IPS-18a (cell line): ENCODE results near the gene IFT172.

Source experiments
- H3K27ac ChIP-seq: one replicate; pipeline ENCODE4 v1.5.1; 2013; ENCODE audit warnings: low read length
- H3K27me3 ChIP-seq: one replicate; pipeline ENCODE4 v1.6.1; 2013; ENCODE audit warnings: mild to moderate bottlenecking, low read length; ENCODE audit not compliant: control insufficient read depth, insufficient read depth
- H3K36me3 ChIP-seq: one replicate; pipeline ENCODE4 v1.6.1; 2013; ENCODE audit warnings: low read depth, low read length; ENCODE audit not compliant: control insufficient read depth
- H3K4me1 ChIP-seq: one replicate; pipeline ENCODE4 v1.6.1; 2013; ENCODE audit warnings: low read depth, low read length; ENCODE audit not compliant: control insufficient read depth
- H3K4me3 ChIP-seq: one replicate; pipeline ENCODE4 v1.5.1; 2013; ENCODE audit warnings: low read length
- H3K9ac ChIP-seq: one replicate; pipeline ENCODE4 v1.6.1; 2013; ENCODE audit warnings: mild to moderate bottlenecking, low read length, moderate library complexity
- H3K9me3 ChIP-seq: one replicate; pipeline ENCODE4 v1.6.1; 2013; ENCODE audit warnings: low read depth, low read length; ENCODE audit not compliant: control insufficient read depth

The IFT172 gene

DNA sequence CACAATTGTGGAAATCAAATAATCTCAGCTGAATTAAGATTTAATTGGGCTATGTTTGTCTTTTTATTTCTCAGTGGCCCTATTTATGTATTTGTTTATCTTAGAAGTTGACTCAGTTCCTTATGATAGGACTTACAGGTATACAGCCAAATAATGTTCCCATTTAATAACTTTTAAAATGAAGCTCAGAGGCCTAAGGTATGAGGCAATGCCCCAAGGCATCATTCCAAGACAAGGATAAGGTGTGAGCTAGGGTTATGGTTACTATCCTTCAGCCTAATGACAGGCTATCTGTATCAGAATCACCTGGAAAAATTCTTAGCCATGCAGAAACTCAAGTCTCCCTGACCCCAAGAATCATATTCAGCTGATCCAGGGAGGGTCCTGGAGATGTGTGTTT lies 68.5 kb downstream of the IFT172 start:
- no peaks in the 10 kb centered on the region for H3K4me1 ChIP-seq
- H3K9ac ChIP-seq, result no peak overlapping the region
- H3K9me3 ChIP-seq, result no peaks in the 10 kb centered on the region
- no peaks in the 10 kb centered on the region for H3K27me3 ChIP-seq
- no peak overlapping the region for H3K4me3 ChIP-seq
- H3K36me3 ChIP-seq, result no peaks in the 10 kb centered on the region
- no peak overlapping the region for H3K27ac ChIP-seq

DNA sequence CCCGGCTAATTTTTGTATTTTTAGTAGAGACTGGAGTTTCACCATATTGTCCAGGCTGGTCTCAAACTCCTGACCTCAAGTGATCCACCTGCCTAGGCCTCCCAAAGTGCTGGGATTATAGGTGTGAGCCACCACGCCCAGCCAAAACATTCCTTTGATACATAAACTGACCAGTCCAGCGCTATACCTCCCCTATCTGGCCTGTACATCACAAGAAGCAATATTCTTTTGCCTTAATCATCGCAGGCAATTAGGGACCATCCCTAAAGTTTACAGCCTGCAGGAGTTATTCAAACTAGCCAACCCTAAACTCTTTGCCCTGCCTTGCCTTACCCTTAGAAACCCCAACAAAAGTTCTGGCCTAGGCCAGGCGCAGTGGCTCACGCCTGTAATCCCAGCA lies 73.4 kb downstream of the IFT172 start:
- H3K4me1 ChIP-seq, result no peaks in the 10 kb centered on the region
- H3K9me3 ChIP-seq, result no peaks in the 10 kb centered on the region
- H3K4me3 ChIP-seq, result no peak overlapping the region
- H3K36me3 ChIP-seq, result no peaks in the 10 kb centered on the region
- no peak overlapping the region for H3K9ac ChIP-seq
- no peaks in the 10 kb centered on the region for H3K27me3 ChIP-seq
- no peak overlapping the region for H3K27ac ChIP-seq

DNA sequence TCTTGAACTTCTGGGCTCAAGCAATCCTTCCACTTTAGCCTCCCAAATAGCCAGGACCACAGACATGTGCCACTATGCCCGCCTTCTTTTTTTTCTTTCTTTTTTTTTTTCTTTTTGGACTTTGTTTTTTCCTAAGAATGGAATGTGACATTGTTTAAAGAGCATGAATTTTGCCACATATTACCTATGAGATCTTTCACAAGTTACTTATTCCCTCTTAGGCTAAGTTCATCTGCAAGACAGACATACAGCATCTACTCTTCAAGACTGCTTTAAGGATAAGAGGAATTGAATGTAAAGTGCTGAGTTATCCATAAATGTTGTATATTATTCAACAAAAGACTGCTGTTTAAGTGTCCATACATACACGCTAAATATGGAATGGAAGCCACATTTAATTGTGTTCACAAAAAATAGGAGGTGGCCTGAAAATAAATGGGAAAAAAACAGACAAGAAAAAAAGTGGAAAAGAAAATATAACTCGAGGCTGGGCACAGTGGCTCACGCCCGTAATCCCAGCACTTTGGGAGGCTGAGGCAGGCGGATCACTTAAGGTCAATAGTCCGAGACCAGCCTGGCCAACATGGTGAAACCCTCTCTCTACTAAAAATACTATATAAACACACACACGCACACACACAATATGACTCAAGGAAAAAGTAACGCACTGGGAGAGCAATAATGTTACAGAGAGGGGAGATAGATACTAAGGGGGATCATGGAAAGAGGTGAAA lies 77.0 kb downstream of the IFT172 start:
- H3K4me3 ChIP-seq, result no peak overlapping the region
- H3K27me3 ChIP-seq, result no peaks in the 10 kb centered on the region
- peaks cover 5% of the 10 kb centered on the region for H3K4me1 ChIP-seq
- no peak overlapping the region for H3K27ac ChIP-seq
- H3K9me3 ChIP-seq, result no peaks in the 10 kb centered on the region
- no peaks in the 10 kb centered on the region for H3K36me3 ChIP-seq
- no peak overlapping the region for H3K9ac ChIP-seq

DNA sequence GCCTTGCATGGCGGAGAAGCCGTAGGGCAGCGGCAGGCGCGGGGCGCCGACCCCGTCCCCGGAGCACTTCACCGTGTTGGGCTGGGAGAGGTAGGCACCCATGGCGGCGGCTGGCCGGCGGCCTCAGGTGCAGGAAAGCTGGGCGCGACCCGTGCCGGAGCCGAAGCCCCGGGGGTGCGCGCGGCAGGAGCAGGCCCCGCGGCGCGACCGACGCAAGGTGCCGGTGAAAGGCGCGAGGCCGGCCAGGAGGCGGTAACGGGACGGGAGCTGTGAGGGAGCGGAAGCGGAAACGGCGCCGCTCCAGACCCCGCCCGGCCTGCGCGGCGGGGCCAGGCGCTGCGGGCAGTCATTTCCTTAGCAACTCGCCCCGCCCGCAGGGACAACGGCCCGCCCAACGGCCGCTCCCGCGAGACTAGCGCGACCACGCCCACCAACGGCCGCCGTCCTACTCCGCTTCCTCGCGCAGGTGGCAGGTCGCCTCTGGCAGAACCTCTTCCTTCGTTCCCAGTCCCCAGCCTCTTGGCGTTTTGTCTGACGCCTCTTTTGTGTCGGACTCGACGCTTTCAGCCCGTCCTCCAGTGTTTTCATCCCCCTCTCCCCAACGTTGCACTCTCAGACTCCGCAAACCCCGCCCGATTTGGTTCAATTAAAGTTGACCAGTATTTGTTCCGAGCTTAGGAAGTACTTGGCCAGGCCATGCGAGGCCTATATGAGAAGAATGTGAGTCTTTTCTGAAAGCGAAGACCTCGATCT lies 80.0 kb downstream of the IFT172 start, which contains the start of gene PPM1G:
TSS of gene PPM1G (minus strand) at position 271 of the 753 bp plus-strand sequence. CDS start at position 102, 169 bp downstream.
- no peaks in the 10 kb centered on the region for H3K27me3 ChIP-seq
- H3K27ac ChIP-seq, result peak within 1 kb of the TSS; percentile 74
- peak within 1 kb of the TSS; percentile 91 for H3K9ac ChIP-seq
- H3K4me3 ChIP-seq, result peak within 1 kb of the TSS; percentile 79
- H3K9me3 ChIP-seq, result no peaks in the 10 kb centered on the region
- H3K36me3 ChIP-seq, result no peaks in the 10 kb centered on the region
- peaks cover 5% of the 10 kb centered on the region for H3K4me1 ChIP-seq

DNA sequence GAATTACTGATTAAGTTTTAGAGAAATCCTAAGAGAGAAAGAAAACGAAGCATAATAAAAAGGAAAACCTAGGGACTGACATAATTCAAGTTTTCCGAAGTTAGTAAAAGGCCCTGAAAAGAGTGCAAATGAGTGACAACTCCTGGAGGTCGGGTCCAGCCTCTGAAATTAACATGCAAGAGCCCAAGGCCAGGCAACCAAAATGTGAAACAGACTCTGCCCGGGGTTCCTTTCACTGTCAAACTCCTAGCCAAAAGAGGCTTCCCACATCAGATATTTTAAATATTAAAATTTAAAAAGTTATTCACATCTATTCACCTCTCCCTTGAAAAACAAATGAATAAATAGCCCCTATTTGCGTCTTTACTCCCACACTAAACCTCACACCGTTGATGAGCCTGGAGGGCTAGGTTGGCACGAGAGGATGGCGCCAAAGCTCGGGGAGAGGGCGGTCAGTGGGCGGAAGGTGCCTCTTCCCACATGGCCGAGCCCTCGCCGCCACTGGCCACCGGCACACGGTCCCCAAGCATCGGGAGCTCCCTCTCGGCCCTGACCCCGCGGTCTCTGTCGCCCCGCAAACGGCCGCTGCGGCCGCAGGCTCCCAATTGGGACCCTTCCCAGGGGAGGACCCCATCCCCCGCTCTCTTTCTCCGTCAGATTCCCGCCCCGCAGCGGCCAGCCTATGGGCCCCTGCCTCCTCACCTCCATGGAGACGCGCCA lies 80.8 kb downstream of the IFT172 start:
- no peaks in the 10 kb centered on the region for H3K27me3 ChIP-seq
- H3K9ac ChIP-seq, result peak overlapping the region; percentile 91
- no peaks in the 10 kb centered on the region for H3K9me3 ChIP-seq
- H3K4me3 ChIP-seq, result peak overlapping the region; percentile 79
- H3K27ac ChIP-seq, result peak overlapping the region; percentile 55
- no peaks in the 10 kb centered on the region for H3K36me3 ChIP-seq
- peaks cover 5% of the 10 kb centered on the region for H3K4me1 ChIP-seq

DNA sequence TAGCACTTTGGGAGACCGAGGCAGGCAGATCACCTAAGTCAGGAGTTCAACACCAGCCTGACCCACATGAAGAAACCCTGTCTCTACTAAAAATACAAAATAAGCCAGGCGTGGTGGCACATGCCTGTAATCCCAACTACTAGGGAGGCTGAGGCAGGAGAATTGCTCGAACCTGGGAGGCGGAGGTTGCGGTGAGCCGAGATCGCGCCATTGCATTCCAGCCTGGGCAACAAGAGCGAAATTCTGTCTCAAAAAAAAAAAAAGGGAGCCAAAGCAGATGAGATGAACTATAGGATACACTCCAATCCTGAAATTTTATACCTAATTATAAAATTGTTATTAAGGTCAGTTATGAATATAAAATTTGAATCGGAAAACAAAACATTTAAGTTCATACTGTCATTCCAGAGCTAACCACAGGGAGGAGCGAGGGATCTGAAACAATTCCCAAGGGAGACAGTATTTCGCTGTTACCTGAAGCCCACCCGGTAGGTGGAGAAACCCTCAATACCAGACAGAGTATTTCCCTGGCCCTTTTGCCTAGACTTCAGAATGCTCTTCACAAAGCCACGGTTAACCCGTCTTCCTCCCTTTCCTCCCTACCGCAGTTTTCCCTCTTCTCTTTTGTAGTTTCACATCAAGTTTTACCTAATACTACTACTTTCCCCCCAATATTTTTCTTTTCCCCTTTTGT lies 81.6 kb downstream of the IFT172 start:
- Histone ChIP-seq H3K36me3 (no peaks in the 10 kb centered on the region), H3K9ac (peak overlapping the region; percentile 91), H3K27ac (no peak overlapping the region), H3K4me1 (peaks cover 5% of the 10 kb centered on the region), H3K27me3 (no peaks in the 10 kb centered on the region), H3K4me3 (peak overlapping the region; percentile 79), H3K9me3 (no peaks in the 10 kb centered on the region)

DNA sequence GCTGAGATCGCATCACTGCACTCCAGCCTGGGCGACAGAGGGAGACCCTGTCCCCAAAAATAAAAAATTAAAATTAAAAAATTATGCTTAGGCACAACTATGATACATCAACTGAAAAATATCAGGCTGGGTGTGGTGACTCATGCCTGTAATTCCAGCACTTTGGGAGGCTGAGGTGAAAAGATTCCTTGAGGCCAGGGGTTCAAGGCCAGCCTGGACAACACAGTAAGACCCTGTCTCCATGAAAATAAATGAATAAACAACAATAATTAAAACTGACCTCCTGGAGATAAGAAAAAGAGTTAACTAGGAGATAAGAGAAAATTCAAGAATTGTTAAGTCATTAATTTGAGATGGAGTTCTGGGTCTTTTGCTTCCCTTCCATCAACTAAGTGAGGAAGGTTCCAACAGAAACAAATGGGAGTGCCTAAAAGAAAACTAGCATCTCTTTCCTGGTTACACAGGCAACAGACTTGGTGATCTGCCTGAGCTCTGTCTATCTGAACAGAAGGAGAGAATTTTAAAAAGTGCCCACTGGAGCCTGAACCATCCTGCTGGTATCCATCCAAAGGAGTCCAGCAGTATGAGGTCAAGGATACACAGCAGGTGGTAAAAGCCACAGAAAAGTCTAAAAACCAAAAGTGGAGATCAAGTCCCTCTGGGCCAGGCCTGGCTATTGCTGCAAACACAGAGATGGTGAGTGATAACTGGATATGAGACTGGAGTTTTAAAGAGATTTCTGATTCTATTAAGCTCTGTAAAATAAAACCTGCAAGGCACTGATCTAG lies 89.0 kb downstream of the IFT172 start:
- H3K27ac ChIP-seq, result no peak overlapping the region
- no peaks in the 10 kb centered on the region for H3K27me3 ChIP-seq
- no peak overlapping the region for H3K9ac ChIP-seq
- H3K4me3 ChIP-seq, result no peak overlapping the region
- H3K4me1 ChIP-seq, result no peaks in the 10 kb centered on the region
- H3K9me3 ChIP-seq, result no peaks in the 10 kb centered on the region
- peaks cover 3% of the 10 kb centered on the region for H3K36me3 ChIP-seq

DNA sequence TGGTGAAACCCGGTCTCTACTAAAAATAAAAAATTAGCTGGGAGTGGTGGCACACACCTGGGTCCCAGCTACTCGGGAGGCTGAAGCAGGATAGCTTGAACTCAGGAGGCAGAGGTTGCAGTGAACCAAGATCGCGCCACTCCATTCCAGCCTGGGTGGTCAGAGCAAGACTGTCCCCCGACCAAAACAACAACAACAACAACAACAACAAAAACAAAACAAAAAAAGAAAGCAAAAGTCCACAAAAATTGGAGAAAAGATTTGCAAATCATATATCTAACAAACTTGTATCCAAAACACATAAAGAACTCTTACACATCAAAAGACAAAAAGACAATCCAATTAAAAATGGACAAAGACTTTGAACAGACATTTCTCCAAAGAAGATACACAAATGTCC lies 90.6 kb downstream of the IFT172 start:
- no peak overlapping the region for H3K27ac ChIP-seq

More for the DNA sequence above, 90.6 kb downstream of the IFT172 start:
- no peaks in the 10 kb centered on the region for H3K4me1 ChIP-seq
- no peak overlapping the region for H3K4me3 ChIP-seq
- H3K27me3 ChIP-seq, result no peaks in the 10 kb centered on the region
- no peaks in the 10 kb centered on the region for H3K9me3 ChIP-seq
- no peak overlapping the region for H3K9ac ChIP-seq
- H3K36me3 ChIP-seq, result peaks cover 3% of the 10 kb centered on the region
